IMR-90 (cell line): Measurements from ENCODE around the gene ZMYND10. TPM values are rescaled to one million over a fixed set of nuclear protein-coding genes. Genes with fewer than 3 reads are reported as not detected.

Experiments
- ATAC-seq: fragments of 200-7000 bp; cut with Tn5 transposase; 2 replicates; pipeline ENCODE4 v1.9.1; 2020; ENCODE audit warnings: low read depth, mild to moderate bottlenecking, moderate library complexity
- BruUV-seq: library from RNA; stranded (reverse); fragments of 400-500 nt; replicated peaks from 2 replicates; lab custom pipeline; 2021; lab: Mats Ljungman, UMichigan
- CTCF ChIA-PET: fragments of 300-600 bp; formaldehyde crosslinking; extraction: SDS; loops from one replicate; lab custom pipeline; 2021; ENCODE audit warnings: antibody characterized with exemption; lab: Yijun Ruan, JAX
- POLR2A ChIA-PET: fragments of 300-600 bp; sonication (Branson Sonifier 250); formaldehyde crosslinking; loops from one replicate; lab custom pipeline; 2022; ENCODE audit warnings: antibody characterized with exemption; ENCODE audit not compliant: unreplicated experiment; lab: Charles Lee
- DNase-seq: peaks from one replicate; pipeline ENCODE4 v3.0.0; 2013
- H2AFZ ChIP-seq: replicated peaks from 2 replicates; pipeline ENCODE3; 2013; ENCODE audit warnings: low read length, mild to moderate bottlenecking; ENCODE audit not compliant: poor library complexity
- H2AK5ac ChIP-seq: 2 replicates; pipeline ENCODE4 v1.6.1; 2013; ENCODE audit warnings: low read depth, low read length, inconsistent platforms
- H2AK9ac ChIP-seq: replicated peaks from 2 replicates; pipeline ENCODE3; 2013; ENCODE audit warnings: mild to moderate bottlenecking, low read depth, low read length, moderate library complexity; ENCODE audit not compliant: poor library complexity
- H2BK120ac ChIP-seq: 2 replicates; pipeline ENCODE4 v1.6.1; 2013; ENCODE audit warnings: low read depth, low read length, inconsistent platforms
- H2BK15ac ChIP-seq: 3 replicates; pipeline ENCODE4 v1.6.1; 2013; ENCODE audit warnings: low read depth, low read length, inconsistent platforms
- H2BK20ac ChIP-seq: 2 replicates; pipeline ENCODE4 v1.6.1; 2013; ENCODE audit warnings: low read depth, mild to moderate bottlenecking, inconsistent platforms, low read length, moderate library complexity
- H2BK5ac ChIP-seq: 2 replicates; pipeline ENCODE4 v1.6.1; 2013; ENCODE audit warnings: mild to moderate bottlenecking, low read depth, low read length, inconsistent platforms; ENCODE audit not compliant: poor library complexity, severe bottlenecking
- H3K14ac ChIP-seq: replicated peaks from 2 replicates; pipeline ENCODE4 v1.6.1; 2013; ENCODE audit warnings: low read depth, low read length, inconsistent platforms
- H3K18ac ChIP-seq: 2 replicates; pipeline ENCODE4 v1.6.1; 2013; ENCODE audit warnings: low read depth, low read length, control low read depth
- H3K23ac ChIP-seq: 2 replicates; pipeline ENCODE4 v1.6.1; 2013; ENCODE audit warnings: low read depth, low read length, inconsistent platforms
- H3K27ac ChIP-seq: 2 replicates; pipeline ENCODE4 v1.5.1; 2013; ENCODE audit warnings: mild to moderate bottlenecking, control low read depth, low read length; ENCODE audit not compliant: insufficient read depth
- H3K27me3 ChIP-seq: 2 replicates; pipeline ENCODE4 v1.6.1; 2013; ENCODE audit warnings: low read length; ENCODE audit not compliant: control insufficient read depth, insufficient read depth
- H3K36me3 ChIP-seq: 2 replicates; pipeline ENCODE4 v1.6.1; 2013; ENCODE audit warnings: low read length, mixed read lengths; ENCODE audit not compliant: control insufficient read depth, insufficient read depth
- H3K4ac ChIP-seq: 2 replicates; pipeline ENCODE4 v1.6.1; 2013; ENCODE audit warnings: low read depth, low read length, inconsistent platforms
- H3K4me1 ChIP-seq: 2 replicates; pipeline ENCODE4 v1.6.1; 2013; ENCODE audit warnings: low read length, mixed read lengths; ENCODE audit not compliant: control insufficient read depth, insufficient read depth
- H3K4me2 ChIP-seq: 2 replicates; pipeline ENCODE4 v1.6.1; 2013; ENCODE audit warnings: low read depth, mild to moderate bottlenecking, control low read depth, low read length, moderate library complexity
- H3K4me3 ChIP-seq: 2 replicates; pipeline ENCODE4 v1.5.1; 2013; ENCODE audit warnings: low read depth, mild to moderate bottlenecking, control low read depth, low read length, moderate library complexity; ENCODE audit not compliant: insufficient read depth
- H3K56ac ChIP-seq: 2 replicates; pipeline ENCODE4 v1.6.1; 2013; ENCODE audit warnings: low read length, inconsistent platforms; ENCODE audit not compliant: insufficient read depth; ENCODE audit errors: extremely low read depth
- H3K79me1 ChIP-seq, 2 experiments: 2 replicates each; pipeline ENCODE4 v1.6.1; 2013; ENCODE audit warnings: low read length in 2 of 2, inconsistent platforms in 1 of 2, low read depth in 1 of 2
- H3K9ac ChIP-seq: 2 replicates; pipeline ENCODE4 v1.6.1; 2013; ENCODE audit warnings: low read depth, low read length, control low read depth
- H3K9me1 ChIP-seq: 2 replicates; pipeline ENCODE4 v1.6.1; 2013; ENCODE audit warnings: low read length, inconsistent platforms; ENCODE audit not compliant: insufficient read depth
- H3K9me3 ChIP-seq: 2 replicates; pipeline ENCODE4 v1.6.1; 2013; ENCODE audit warnings: low read length; ENCODE audit not compliant: control insufficient read depth, insufficient read depth
- H4K20me1 ChIP-seq: 2 replicates; pipeline ENCODE4 v1.6.1; 2013; ENCODE audit warnings: low read length, inconsistent platforms; ENCODE audit not compliant: insufficient read depth
- H4K5ac ChIP-seq: 2 replicates; pipeline ENCODE4 v1.6.1; 2013; ENCODE audit warnings: mild to moderate bottlenecking, low read depth, low read length, control low read depth
- H4K8ac ChIP-seq, 2 experiments: 2 replicates each; pipeline ENCODE4 v1.6.1; 2013; ENCODE audit warnings: low read depth in 2 of 2, low read length in 2 of 2, control low read depth in 1 of 2, inconsistent platforms in 1 of 2
- H4K91ac ChIP-seq: 2 replicates; pipeline ENCODE4 v1.6.1; 2013; ENCODE audit warnings: low read depth, low read length, inconsistent platforms; ENCODE audit not compliant: insufficient read depth
- BHLHE40 ChIP-seq: fragments of 150-350 bp; IDR thresholded peaks from 2 replicates; pipeline ENCODE4 v1.6.1; 2016; ENCODE audit warnings: mild to moderate bottlenecking, low read depth, low read length
- CEBPB ChIP-seq: IDR thresholded peaks from 2 replicates; pipeline ENCODE4 v1.6.1; 2012; ENCODE audit warnings: low read depth, low read length, improper control_type of control experiment
- FOS ChIP-seq: fragments of 150-350 bp; IDR thresholded peaks from 2 replicates; pipeline ENCODE4 v1.6.1; 2016; ENCODE audit warnings: low read depth, low read length
- MAFK ChIP-seq: IDR thresholded peaks from 2 replicates; pipeline ENCODE4 v1.6.1; 2012; ENCODE audit warnings: low read depth, low read length, improper control_type of control experiment
- MAZ ChIP-seq: IDR thresholded peaks from 2 replicates; pipeline ENCODE4 v1.6.1; 2012; ENCODE audit warnings: low read depth, mild to moderate bottlenecking, low read length, improper control_type of control experiment, moderate library complexity, borderline replicate concordance
- MXI1 ChIP-seq: IDR thresholded peaks from 2 replicates; pipeline ENCODE4 v1.6.1; 2012; ENCODE audit warnings: low read depth, mild to moderate bottlenecking, low read length, moderate library complexity, borderline replicate concordance
- POLR2A ChIP-seq: IDR thresholded peaks from 2 replicates; pipeline ENCODE4 v1.6.1; 2012; ENCODE audit warnings: mild to moderate bottlenecking, low read depth, low read length
- WGBS, 2 experiments: methylation state at CpG; one replicate each; pipeline versions ENCODE4 v1.1.5 to v1.1.7; 2013; ENCODE audit warnings: missing lambda C conversion rate in 2 of 2; ENCODE audit not compliant: insufficient read length in 1 of 2; ENCODE audit errors: extremely low coverage in 2 of 2; 5-methylcytosine and 5-hydroxymethylcytosine counted together
- dilution Hi-C: fragments of 300-500 bp; cut with HindIII; formaldehyde crosslinking; loops from one replicate; pipeline ENCODE4 v1.14.3; 2018; ENCODE audit warnings: low sequenced_read_pairs; ENCODE audit not compliant: unreplicated experiment
- in situ Hi-C: fragments of 300-500 bp; cut with MboI; formaldehyde crosslinking; loops from 3 replicates; pipeline ENCODE4 v1.14.3; 2019; ENCODE audit warnings: low sequenced_read_pairs, inconsistent platforms, mixed read lengths
- intact Hi-C: fragments of 100-400 bp; cut with micrococcal nuclease; formaldehyde crosslinking; loops from 2 replicates; pipeline ENCODE4 v1.10.0; 2022
- polyA plus RNA-seq, 3 experiments: library from polyadenylated mRNA; depleted of rRNA; stranded (reverse); fragments of >200 nt; gene quantifications; 2 replicates each; pipeline ENCODE4 v1.2.3, GENCODE V29; 2012; ENCODE audit warnings: low replicate concordance in 1 of 3
- total RNA-seq: library from RNA; depleted of rRNA; stranded (reverse); fragments of >200 nt; gene quantifications from 2 replicates; pipeline ENCODE4 v1.2.3, GENCODE V29; 2012
- TF ChIP-seq, protein P1 (sequence below): fragments of 150-350 bp; IDR thresholded peaks from 2 replicates; pipeline ENCODE4 v1.6.1; 2017; ENCODE audit warnings: mild to moderate bottlenecking, antibody characterized with exemption, low read length, low read depth

ZMYND10 gene
- total and polyA plus RNA-seq, 2 of the 4 experiments (the other 2 are of a cell fraction) = 1.1 to 1.4 TPM

DNA sequence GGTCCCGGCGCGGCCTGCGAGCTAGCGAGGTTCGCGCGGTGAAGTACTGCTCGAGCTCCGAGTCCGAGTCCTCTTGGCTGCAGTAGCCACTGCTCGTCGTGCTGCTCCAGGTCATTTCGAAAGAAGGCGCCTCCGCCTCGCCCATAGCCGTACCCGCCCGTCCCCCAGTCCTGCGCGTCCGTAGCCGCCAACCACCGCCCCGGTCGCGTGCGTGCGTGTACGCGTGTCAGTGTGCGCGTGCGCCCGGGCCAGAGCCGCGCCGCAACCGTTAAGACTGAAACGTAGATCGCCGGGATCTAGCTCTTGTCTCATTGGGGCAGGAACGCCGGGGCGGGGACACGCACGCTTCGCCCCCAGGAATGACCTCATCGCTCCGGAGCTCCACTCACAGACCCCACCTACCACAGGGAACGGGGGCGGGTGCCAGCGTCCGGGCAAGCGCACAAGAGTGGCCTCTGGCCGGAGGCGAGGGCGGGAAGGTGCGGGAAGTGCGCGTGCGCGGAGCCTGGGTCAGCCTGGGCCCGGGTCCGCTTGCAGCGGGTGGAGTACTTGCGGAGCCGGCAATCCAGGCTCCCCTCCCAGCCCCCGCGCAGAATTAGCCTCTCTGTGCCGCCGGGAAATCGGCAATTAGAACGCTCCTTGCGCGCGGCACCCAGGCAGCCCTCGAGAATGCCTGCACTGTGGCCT, 8.2 kb downstream of the ZMYND10 start:
- Histone ChIP-seq H3K4me1 (peaks cover 32% of the 10 kb centered on the region), H2BK20ac (no peak overlapping the region), H3K27me3 (no peaks in the 10 kb centered on the region), H3K9ac (peak overlapping the region; percentile 91), H3K4me2 (peak overlapping the region; percentile 62), H4K8ac (peak overlapping the region; percentile 96 to 99), H2AFZ (peak overlapping the region; percentile 94), H4K20me1 (peaks cover 39% of the 10 kb centered on the region), H2AK9ac (peak overlapping the region; percentile 99), H2AK5ac (peak overlapping the region; percentile 96), H3K14ac (peak overlapping the region; percentile 96), H2BK120ac (peak overlapping the region; percentile 60; the same call in 1 of the 2 replicates), H3K79me1 (peaks cover 15 to 60% of the 10 kb centered on the region in 2 experiments; a peak in 3 of 4 replicates), H3K56ac (peak overlapping the region; percentile 94; the same call in 1 of the 2 replicates), H3K9me1 (peaks cover 26% of the 10 kb centered on the region), H3K23ac (peak overlapping the region; percentile 84; the same call in 1 of the 2 replicates), H3K27ac (peak overlapping the region; percentile 84), H2BK15ac (no peak overlapping the region), H4K5ac (peak overlapping the region; percentile 59), H3K4ac (peak overlapping the region; percentile 91), H3K4me3 (peak overlapping the region; percentile 73), H4K91ac (peak overlapping the region; percentile 96), H3K9me3 (no peaks in the 10 kb centered on the region), H3K18ac (peak overlapping the region; percentile 6; the same call in 1 of the 2 replicates), H3K36me3 (peaks cover 3% of the 10 kb centered on the region), H2BK5ac (peak overlapping the region; percentile 81)
- ATAC-seq (peak; percentile 88), DNase-seq (peak; percentile 99)
- WGBS, 2 experiments = 1% methylated on average over 61 of the region's 79 CpGs; no CpG with 5 or more reads in 1 of the 2 experiments
- TF ChIP-seq CEBPB = peak; percentile 32
- TF ChIP-seq MAZ = peak; percentile 83; the same call in 1 of the 2 replicates
- no peak for TF ChIP-seq MAFK
- TF ChIP-seq BHLHE40 = peak; percentile 98
- TF ChIP-seq POLR2A = peak; percentile 90
- TF ChIP-seq, protein P1, sequence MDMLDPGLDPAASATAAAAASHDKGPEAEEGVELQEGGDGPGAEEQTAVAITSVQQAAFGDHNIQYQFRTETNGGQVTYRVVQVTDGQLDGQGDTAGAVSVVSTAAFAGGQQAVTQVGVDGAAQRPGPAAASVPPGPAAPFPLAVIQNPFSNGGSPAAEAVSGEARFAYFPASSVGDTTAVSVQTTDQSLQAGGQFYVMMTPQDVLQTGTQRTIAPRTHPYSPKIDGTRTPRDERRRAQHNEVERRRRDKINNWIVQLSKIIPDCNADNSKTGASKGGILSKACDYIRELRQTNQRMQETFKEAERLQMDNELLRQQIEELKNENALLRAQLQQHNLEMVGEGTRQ = no peak
- TF ChIP-seq FOS = peak; percentile 16; the same call in 1 of the 2 replicates
- peak; percentile 92 for TF ChIP-seq MXI1
- in situ Hi-C loops (loop anchor here (25.0 kb wide), 3 partner anchors 1050 to 1825 kb away; partner anchors contain the start of genes ABHD14B, GPR62, MANF and PCBP4), intact Hi-C loops (no loop called here), dilution Hi-C loops (no loop called here)
- ChIA-PET POLR2A (interaction anchor here (0.7 to 1.4 kb wide), 4 partner anchors 9 to 45 kb away, joined by 3 to 6 read pairs (median 4); partner anchors contain the start of genes IFRD2 and TUSC2), CTCF (interaction anchor here (0.8 to 1.2 kb wide), 2 partner anchors 9 to 13 kb away, joined by 4 read pairs; partner anchors contain the start of gene TUSC2)
- no TSS peak for BruUV-seq
